Effector memory CD8-positive, alpha-beta T cell (primary cell): ENCODE data around the gene SPATA21.
"Not testable (repeated sequence)": the region's sequence is repeated elsewhere in the genome, so short reads cannot be mapped to it uniquely, and the experiment has no call there.

Experiments used
- ATAC-seq: fragments of 150-1000 bp; cut with Tn5 transposase; replicated peaks from 2 replicates; pipeline ENCODE4 v1.10.0; 2021; ENCODE audit warnings: mild to moderate bottlenecking, moderate library complexity
- DNase-seq, 3 experiments: peaks; one replicate each; pipeline ENCODE4 v3.0.0; 2021
- H3K27ac Mint-ChIP-seq, 2 donors: one replicate each; pipeline ENCODE4 v1.8.0; 2022; ENCODE audit warnings: mild to moderate bottlenecking in 2 of 2, mixed read lengths in 2 of 2, moderate library complexity in 2 of 2
- H3K27me3 Mint-ChIP-seq, 2 donors: one replicate each; pipeline ENCODE4 v1.8.0; 2022; ENCODE audit warnings: mixed read lengths in 2 of 2
- H3K36me3 Mint-ChIP-seq: one replicate; pipeline ENCODE4 v1.8.0; 2022; ENCODE audit warnings: mild to moderate bottlenecking, moderate library complexity, mixed read lengths; ENCODE audit not compliant: insufficient read depth
- H3K4me1 Mint-ChIP-seq, 2 donors: one replicate each; pipeline ENCODE4 v1.8.0; 2022; ENCODE audit warnings: low read depth in 2 of 2, mixed read lengths in 2 of 2
- H3K4me3 Mint-ChIP-seq, 2 donors: one replicate each; pipeline ENCODE4 v1.8.0; 2022; ENCODE audit warnings: mild to moderate bottlenecking in 2 of 2, mixed read lengths in 2 of 2, moderate library complexity in 2 of 2
- H3K9me3 Mint-ChIP-seq, 2 donors: one replicate each; pipeline ENCODE4 v1.8.0; 2022; ENCODE audit warnings: mixed read lengths in 2 of 2

The SPATA21 gene

GRCh38 chr1:16464917-16465625 is 27.8 kb upstream of the SPATA21 start:
- no peaks in the 10 kb centered on the region for H3K27me3 Mint-ChIP-seq
- DNase-seq (no peak), ATAC-seq (no peak)
- H3K4me3 Mint-ChIP-seq, result no peak overlapping the region
- H3K9me3 Mint-ChIP-seq, result no peaks in the 10 kb centered on the region
- H3K27ac Mint-ChIP-seq, result no peak overlapping the region
- H3K36me3 Mint-ChIP-seq, result peaks cover 18% of the 10 kb centered on the region
- peaks cover 4 to 5% of the 10 kb centered on the region in 2 donors for H3K4me1 Mint-ChIP-seq

- H3K4me1 Mint-ChIP-seq, result peaks cover 0 to 2% of the 10 kb centered on the region in 2 donors
- no peaks in the 10 kb centered on the region for H3K27me3 Mint-ChIP-seq
- no peak for ATAC-seq
- DNase-seq, result no peak
- peaks cover 40% of the 10 kb centered on the region for H3K36me3 Mint-ChIP-seq
- H3K9me3 Mint-ChIP-seq, result no peaks in the 10 kb centered on the region
- H3K4me3 Mint-ChIP-seq, result no peak overlapping the region
- H3K27ac Mint-ChIP-seq, result no peak overlapping the region
Observed at GRCh38 chr1:16462773-16463330, 25.6 kb upstream of the SPATA21 start.

GRCh38 chr1:16461681-16462080 is 24.5 kb upstream of the SPATA21 start:
- Mint-ChIP-seq H3K9me3 (no peaks in the 10 kb centered on the region), H3K27ac (peak overlapping the region; percentile 72)

GRCh38 chr1:16459352-16459925 is 22.2 kb upstream of the SPATA21 start:
- no peak for DNase-seq
- H3K4me3 Mint-ChIP-seq, result no peak overlapping the region
- H3K36me3 Mint-ChIP-seq, result peaks cover 67% of the 10 kb centered on the region
- no peaks in the 10 kb centered on the region for H3K9me3 Mint-ChIP-seq
- peaks cover 0 to 2% of the 10 kb centered on the region in 2 donors for H3K4me1 Mint-ChIP-seq
- no peaks in the 10 kb centered on the region for H3K27me3 Mint-ChIP-seq
- H3K27ac Mint-ChIP-seq, result peak overlapping the region in 1 of 2 donors; percentile 38
- ATAC-seq, result no peak

More at GRCh38 chr1:16461681-16462080, 24.5 kb upstream of the SPATA21 start:
- DNase-seq (no peak), ATAC-seq (no peak)
- peaks cover 51% of the 10 kb centered on the region for H3K36me3 Mint-ChIP-seq
- no peak overlapping the region for H3K4me3 Mint-ChIP-seq
- peaks cover 0 to 2% of the 10 kb centered on the region in 2 donors for H3K4me1 Mint-ChIP-seq
- no peaks in the 10 kb centered on the region for H3K27me3 Mint-ChIP-seq

- DNase-seq, result no peak
- H3K36me3 Mint-ChIP-seq, result peaks cover 72% of the 10 kb centered on the region
- no peak for ATAC-seq
- no peaks in the 10 kb centered on the region for H3K9me3 Mint-ChIP-seq
- no peaks in the 10 kb centered on the region for H3K27me3 Mint-ChIP-seq
- no peak overlapping the region for H3K4me3 Mint-ChIP-seq
- H3K4me1 Mint-ChIP-seq, result peaks cover 0 to 2% of the 10 kb centered on the region in 2 donors
- H3K27ac Mint-ChIP-seq, result peak overlapping the region in 1 of 2 donors; percentile 38
Observed at GRCh38 chr1:16458831-16459230, 21.6 kb upstream of the SPATA21 start.

- H3K27ac Mint-ChIP-seq, result peak overlapping the region in 1 of 2 donors; percentile 67
- H3K4me1 Mint-ChIP-seq, H3K27me3 Mint-ChIP-seq, ATAC-seq, H3K4me3 Mint-ChIP-seq, DNase-seq, H3K9me3 Mint-ChIP-seq: not testable (repeated sequence)
- H3K36me3 Mint-ChIP-seq, result peaks cover 90% of the 10 kb centered on the region
Observed at GRCh38 chr1:16456151-16456550, 18.9 kb upstream of the SPATA21 start.

- Mint-ChIP-seq H3K36me3 (peaks cover 92% of the 10 kb centered on the region), H3K27ac (peak overlapping the region in 1 of 2 donors; percentile 31)
- not testable (repeated sequence) for ATAC-seq, H3K27me3 Mint-ChIP-seq, DNase-seq, H3K4me1 Mint-ChIP-seq, H3K9me3 Mint-ChIP-seq, H3K4me3 Mint-ChIP-seq
Observed at GRCh38 chr1:16454909-16455308, 17.7 kb upstream of the SPATA21 start.

GRCh38 chr1:16451841-16452528 is 14.8 kb upstream of the SPATA21 start:
- Mint-ChIP-seq H3K4me1 (peaks cover 19 to 25% of the 10 kb centered on the region in 2 donors), H3K9me3 (no peaks in the 10 kb centered on the region), H3K36me3 (peaks cover 91% of the 10 kb centered on the region), H3K27me3 (no peaks in the 10 kb centered on the region), H3K27ac (peak overlapping the region in 1 of 2 donors; percentile 73), H3K4me3 (no peak overlapping the region)
- DNase-seq (no peak), ATAC-seq (no peak)

GRCh38 chr1:16450863-16451481 is 13.7 kb upstream of the SPATA21 start:
- H3K27me3 Mint-ChIP-seq, result no peaks in the 10 kb centered on the region
- no peak overlapping the region for H3K27ac Mint-ChIP-seq
- peaks cover 92% of the 10 kb centered on the region for H3K36me3 Mint-ChIP-seq
- peaks cover 19 to 25% of the 10 kb centered on the region in 2 donors for H3K4me1 Mint-ChIP-seq
- no peak overlapping the region for H3K4me3 Mint-ChIP-seq
- ATAC-seq (no peak), DNase-seq (no peak)
- H3K9me3 Mint-ChIP-seq, result no peaks in the 10 kb centered on the region

- peak overlapping the region; percentile 76 to 83 for H3K27ac Mint-ChIP-seq
- ATAC-seq (no peak), DNase-seq (no peak)
- no peak overlapping the region for H3K4me3 Mint-ChIP-seq
- H3K36me3 Mint-ChIP-seq, result peaks cover 91% of the 10 kb centered on the region
- H3K4me1 Mint-ChIP-seq, result peaks cover 19 to 25% of the 10 kb centered on the region in 2 donors
- no peaks in the 10 kb centered on the region for H3K27me3 Mint-ChIP-seq
- H3K9me3 Mint-ChIP-seq, result no peaks in the 10 kb centered on the region
Observed at GRCh38 chr1:16449666-16450065, 12.4 kb upstream of the SPATA21 start.

- Mint-ChIP-seq H3K36me3 (peaks cover 90% of the 10 kb centered on the region), H3K27me3 (no peaks in the 10 kb centered on the region), H3K4me1 (peaks cover 22 to 30% of the 10 kb centered on the region in 2 donors), H3K9me3 (no peaks in the 10 kb centered on the region), H3K4me3 (no peak overlapping the region), H3K27ac (peak overlapping the region; percentile 76 to 83)
- DNase-seq (no peak), ATAC-seq (no peak)
Observed at GRCh38 chr1:16449065-16449464, 11.8 kb upstream of the SPATA21 start.

- Mint-ChIP-seq H3K27ac (peak overlapping the region; percentile 72 to 82), H3K4me1 (peaks cover 31 to 41% of the 10 kb centered on the region in 2 donors), H3K36me3 (peaks cover 89% of the 10 kb centered on the region), H3K4me3 (no peak overlapping the region), H3K27me3 (no peaks in the 10 kb centered on the region), H3K9me3 (no peaks in the 10 kb centered on the region)
- no peak for DNase-seq
- ATAC-seq, result no peak
Observed at GRCh38 chr1:16447641-16448040, 10.4 kb upstream of the SPATA21 start.

- Mint-ChIP-seq H3K36me3 (peaks cover 87% of the 10 kb centered on the region), H3K4me3 (no peak overlapping the region), H3K4me1 (peaks cover 39 to 45% of the 10 kb centered on the region in 2 donors), H3K27ac (peak overlapping the region in 1 of 2 donors; percentile 18), H3K27me3 (no peaks in the 10 kb centered on the region), H3K9me3 (no peaks in the 10 kb centered on the region)
- DNase-seq (no peak), ATAC-seq (no peak)
Observed at GRCh38 chr1:16446116-16446515, 8.9 kb upstream of the SPATA21 start.
